ENCODE data around the gene OVCH2.

- TF ChIP-seq EZH2phosphoT487 (IDR thresholded peaks at IDR 0.05; ENCODE audit: insufficient read depth, low read depth) (no peak), EZH2 (IDR thresholded peaks at IDR 0.05; ENCODE audit: insufficient read depth, poor library complexity, severe bottlenecking) (no peak)
Observed at GRCh38 chr11:7666292-7666866, 39.9 kb downstream of the OVCH2 start.

All from GM23248 (cell line).